ENCODE data around the gene SLAMF1. TPM values are rescaled to one million over a fixed set of nuclear protein-coding genes. Genes with fewer than 3 reads are reported as not detected.
"Not testable (repeated sequence)": the region's sequence is repeated elsewhere in the genome, so short reads cannot be mapped to it uniquely, and the experiment has no call there.

The SLAMF1 gene
- 1 to 10 TPM; 1.8 to 2.3 TPM for total RNA-seq

- H3K36me3 ChIP-seq = no peaks in the 10 kb centered on the region
- DNase-seq (ENCODE audit: low spot score) (no peak), ATAC-seq (ENCODE audit: insufficient number of reproducible peaks, low FRiP score, low read depth) (no peak)
- no peaks in the 10 kb centered on the region for H3K9me3 ChIP-seq
- H3K4me1 ChIP-seq (ENCODE audit: control insufficient read depth in 1 of 2, low read depth in 2 of 2) = no peaks in the 10 kb centered on the region
- peak within 1 kb of the TSS; percentile 36 for H3K4me3 ChIP-seq
- H3K27ac ChIP-seq = no peak within 1 kb of the TSS
- no peaks in the 10 kb centered on the region for H3K27me3 ChIP-seq (replicated peaks; ENCODE audit: insufficient read depth)
- no peak for TF ChIP-seq CTCF (IDR thresholded peaks at IDR 0.05)
These were observed at the start of gene SLAMF1 for GRCh38 chr1:160646711-160647328. TSS of gene SLAMF1 (minus strand) at chr1:160647044. CDS start at chr1:160646945, 99 bp downstream.

- ATAC-seq (ENCODE audit: insufficient number of reproducible peaks, low FRiP score, low read depth); H3K4me3 ChIP-seq; H3K36me3 ChIP-seq; DNase-seq (ENCODE audit: low spot score); H3K9me3 ChIP-seq; H3K27ac ChIP-seq; H3K4me1 ChIP-seq (ENCODE audit: control insufficient read depth in 1 of 2, low read depth in 2 of 2); H3K27me3 ChIP-seq (replicated peaks; ENCODE audit: insufficient read depth): not testable (repeated sequence)
These were observed 45.5 kb upstream of the SLAMF1 start for GRCh38 chr1:160692390-160692789.

GRCh38 chr1:160685266-160685665 lies 38.4 kb upstream of the SLAMF1 start:
- Histone ChIP-seq H3K27me3 (replicated peaks; ENCODE audit: insufficient read depth) (no peaks in the 10 kb centered on the region), H3K36me3 (no peaks in the 10 kb centered on the region), H3K4me1 (ENCODE audit: control insufficient read depth in 1 of 2, low read depth in 2 of 2) (no peaks in the 10 kb centered on the region), H3K4me3 (no peak overlapping the region), H3K9me3 (no peaks in the 10 kb centered on the region), H3K27ac (no peak overlapping the region)
- no peak for TF ChIP-seq CTCF (IDR thresholded peaks at IDR 0.05)
- ATAC-seq (ENCODE audit: insufficient number of reproducible peaks, low FRiP score, low read depth) = no peak
- DNase-seq (ENCODE audit: low spot score) = no peak

GRCh38 chr1:160682983-160683865 lies 36.4 kb upstream of the SLAMF1 start:
- Histone ChIP-seq H3K27ac (no peak overlapping the region), H3K4me1 (ENCODE audit: control insufficient read depth in 1 of 2, low read depth in 2 of 2) (no peaks in the 10 kb centered on the region), H3K4me3 (no peak overlapping the region), H3K27me3 (replicated peaks; ENCODE audit: insufficient read depth) (no peaks in the 10 kb centered on the region), H3K36me3 (no peaks in the 10 kb centered on the region), H3K9me3 (no peaks in the 10 kb centered on the region)
- ATAC-seq (ENCODE audit: insufficient number of reproducible peaks, low FRiP score, low read depth) = no peak
- DNase-seq (ENCODE audit: low spot score) = no peak
- TF ChIP-seq CTCF (IDR thresholded peaks at IDR 0.05) = no peak

- ATAC-seq (ENCODE audit: insufficient number of reproducible peaks, low FRiP score, low read depth) (no peak), DNase-seq (ENCODE audit: low spot score) (no peak)
- Histone ChIP-seq H3K27ac (no peak overlapping the region), H3K36me3 (no peaks in the 10 kb centered on the region), H3K9me3 (no peaks in the 10 kb centered on the region), H3K4me3 (no peak overlapping the region), H3K4me1 (ENCODE audit: control insufficient read depth in 1 of 2, low read depth in 2 of 2) (no peaks in the 10 kb centered on the region), H3K27me3 (replicated peaks; ENCODE audit: insufficient read depth) (no peaks in the 10 kb centered on the region)
- TF ChIP-seq CTCF (IDR thresholded peaks at IDR 0.05) = no peak
These were observed 35.0 kb upstream of the SLAMF1 start for GRCh38 chr1:160681891-160682140.

Measured in thoracic aorta (tissue), 2 donors.